Endothelial cell of umbilical vein (primary cell): ENCODE measurements around the gene LPCAT3. TPM values are rescaled to one million over a fixed set of nuclear protein-coding genes. Genes with fewer than 3 reads are reported as not detected.

Experiments used
- BruUV-seq: library from RNA; stranded (reverse); fragments of 400-500 nt; replicated peaks from 2 replicates; lab custom pipeline; 2021; lab: Mats Ljungman, UMichigan
- CTCF ChIA-PET: fragments of 300-600, 350-600 bp; sonication (Branson Sonifier 250); formaldehyde crosslinking; loops from one replicate; lab custom pipeline; 2021; ENCODE audit warnings: antibody characterized with exemption, inconsistent platforms; lab: Charles Lee
- POLR2A ChIA-PET: fragments of 300-600, 350-600 bp; sonication (Branson Sonifier 250); formaldehyde crosslinking; loops from one replicate; lab custom pipeline; 2021; ENCODE audit warnings: antibody characterized with exemption, inconsistent platforms; lab: Charles Lee
- DNase-seq: peaks from one replicate; pipeline ENCODE4 v3.0.0-alpha.2; 2011; ENCODE audit warnings: low read depth, low spot score
- FAIRE-seq: peaks from 2 replicates; lab custom pipeline; 2011; peaks lifted over from hg19 to GRCh38; lab: Jason Lieb, UNC
- H2AFZ ChIP-seq: 2 replicates; pipeline ENCODE4 v1.6.0; 2012; ENCODE audit warnings: low read depth, low read length, control low read depth, inconsistent platforms
- H3K27ac ChIP-seq: 2 replicates; pipeline ENCODE4 v1.5.1; 2011; ENCODE audit warnings: low read depth, mild to moderate bottlenecking, control low read depth, low read length, moderate library complexity; ENCODE audit not compliant: insufficient read depth
- H3K27me3 ChIP-seq, 2 experiments: 2 replicates each; pipeline versions ENCODE4 v1.6.0 to v1.6.1; 2011; ENCODE audit warnings: low read length in 2 of 2, mixed read lengths in 1 of 2; ENCODE audit not compliant: control insufficient read depth in 2 of 2, insufficient read depth in 2 of 2
- H3K36me3 ChIP-seq, 2 experiments: 2 replicates in 1 of 2; 3 replicates in 1 of 2; pipeline ENCODE4 v1.5.1; 2011; ENCODE audit warnings: low read length in 2 of 2, mild to moderate bottlenecking in 1 of 2, moderate library complexity in 1 of 2; ENCODE audit not compliant: control insufficient read depth in 2 of 2, insufficient read depth in 2 of 2; ENCODE audit errors: extremely low read depth in 1 of 2
- H3K4me1 ChIP-seq: 3 replicates; pipeline ENCODE4 v1.5.1; 2011; ENCODE audit warnings: mild to moderate bottlenecking, low read length; ENCODE audit not compliant: control insufficient read depth, insufficient read depth; ENCODE audit errors: extremely low read depth
- H3K4me2 ChIP-seq: 2 replicates; pipeline ENCODE4 v1.6.1; 2011; ENCODE audit warnings: low read length, control low read depth, mixed read lengths; ENCODE audit not compliant: insufficient read depth
- H3K4me3 ChIP-seq, 3 experiments: fragments of 200-600 bp in 1 of 3; sonication (generic), shearing (Covaris generic) in 1 of 3; replicated peaks in 1 of 3; 2 replicates each; pipeline ENCODE4 v1.5.1; 2011 to 2016; ENCODE audit warnings: control low read depth in 3 of 3, low read length in 3 of 3, mild to moderate bottlenecking in 2 of 3, inconsistent platforms in 1 of 3, low read depth in 1 of 3, moderate library complexity in 1 of 3; ENCODE audit not compliant: insufficient read depth in 1 of 3
- H3K79me2 ChIP-seq: 2 replicates; pipeline ENCODE4 v1.6.0; 2012; ENCODE audit warnings: low read length, inconsistent platforms; ENCODE audit not compliant: control insufficient read depth, insufficient read depth
- H3K9ac ChIP-seq: replicated peaks from 2 replicates; pipeline ENCODE3; 2011; ENCODE audit warnings: low read length, control low read depth; ENCODE audit not compliant: insufficient read depth; ENCODE audit errors: extremely low read depth
- H3K9me1 ChIP-seq: replicated peaks from 3 replicates; pipeline ENCODE4 v1.6.0; 2011; ENCODE audit warnings: mild to moderate bottlenecking, low read length; ENCODE audit not compliant: control insufficient read depth, insufficient read depth; ENCODE audit errors: extremely low read depth
- H3K9me3 ChIP-seq: replicated peaks from 2 replicates; pipeline ENCODE4 v1.5.1; 2012; ENCODE audit warnings: low read length, inconsistent platforms; ENCODE audit not compliant: control insufficient read depth, insufficient read depth
- H4K20me1 ChIP-seq: replicated peaks from 2 replicates; pipeline ENCODE3; 2011; ENCODE audit warnings: mild to moderate bottlenecking, low read length; ENCODE audit not compliant: control insufficient read depth, insufficient read depth; ENCODE audit errors: extremely low read depth
- EZH2 ChIP-seq: IDR thresholded peaks from 2 replicates; pipeline ENCODE4 v1.6.1; 2012; ENCODE audit warnings: borderline replicate concordance, low read depth, mild to moderate bottlenecking, moderate library complexity, low read length, inconsistent platforms; ENCODE audit not compliant: severe bottlenecking
- FOS ChIP-seq: IDR thresholded peaks from 2 replicates; pipeline ENCODE4 v1.6.1; 2011; ENCODE audit warnings: mild to moderate bottlenecking, low read length, moderate library complexity, borderline replicate concordance; ENCODE audit not compliant: insufficient read depth
- GATA2 ChIP-seq: IDR thresholded peaks from 2 replicates; pipeline ENCODE4 v1.7.0; 2011; ENCODE audit warnings: low read depth, mild to moderate bottlenecking, moderate library complexity, mixed read lengths, low read length; ENCODE audit not compliant: insufficient read length, insufficient read depth
- JUN ChIP-seq: IDR thresholded peaks from 2 replicates; pipeline ENCODE4 v1.6.1; 2011; ENCODE audit warnings: borderline replicate concordance, low read depth; ENCODE audit not compliant: insufficient read length, insufficient read depth
- MYC ChIP-seq: IDR thresholded peaks from one replicate; pipeline ENCODE4 v1.6.1; 2011; ENCODE audit warnings: mild to moderate bottlenecking, low read depth, low read length
- POLR2A ChIP-seq: IDR thresholded peaks from 2 replicates; pipeline ENCODE4 v1.6.1; 2012; ENCODE audit warnings: low read depth, mild to moderate bottlenecking, control low read depth, low read length
- POLR2AphosphoS5 ChIP-seq: IDR thresholded peaks from 2 replicates; pipeline ENCODE4 v1.6.1; 2012; ENCODE audit warnings: low read depth, mild to moderate bottlenecking, control low read depth, low read length, moderate library complexity; ENCODE audit not compliant: insufficient read depth
- dilution Hi-C: fragments of 300-500 bp; cut with MboI; formaldehyde crosslinking; loops from one replicate; pipeline ENCODE4 v1.15.0; 2019; ENCODE audit warnings: low sequenced_read_pairs; ENCODE audit not compliant: extremely low pct_ligation_motif_present
- intact Hi-C: fragments of 100-400 bp; cut with micrococcal nuclease; formaldehyde crosslinking; loops from one replicate; pipeline ENCODE4 v1.10.0; 2022
- polyA plus RNA-seq, 4 experiments: library from polyadenylated mRNA; depleted of rRNA in 3 of 4; stranded (reverse) in 3 of 4; unstranded in 1 of 4; fragments of >200 nt; gene quantifications; 2 replicates each; pipeline versions ENCODE4 v1.2.1 to v1.2.3, GENCODE V29; 2011 to 2012; ENCODE audit warnings: missing spikeins in 1 of 4
- total RNA-seq: library from RNA; stranded (reverse); gene quantifications from 2 replicates; pipeline ENCODE4 v1.2.3, GENCODE V29; 2021
- TF ChIP-seq, protein P1 (sequence below): IDR thresholded peaks from 2 replicates; pipeline ENCODE4 v1.6.1; 2011; ENCODE audit not compliant: insufficient read depth, insufficient read length
- TF ChIP-seq, protein P2 (sequence below), 2 donors: IDR thresholded peaks; 1 replicate in 1 of 2; 2 replicates in 1 of 2; pipeline ENCODE4 v1.5.1; 2011; ENCODE audit warnings: low read length in 2 of 2, mild to moderate bottlenecking in 2 of 2, moderate library complexity in 2 of 2, control low read depth in 1 of 2, inconsistent platforms in 1 of 2, low read depth in 1 of 2; ENCODE audit not compliant: insufficient read depth in 1 of 2; ENCODE audit errors: extremely low read depth in 1 of 2

Gene LPCAT3
- total and polyA plus RNA-seq, 2 donors (not counting 3 experiments of a cell fraction or from before 2014, with no cell fraction given) = 29.5 to 36.0 TPM

DNA sequence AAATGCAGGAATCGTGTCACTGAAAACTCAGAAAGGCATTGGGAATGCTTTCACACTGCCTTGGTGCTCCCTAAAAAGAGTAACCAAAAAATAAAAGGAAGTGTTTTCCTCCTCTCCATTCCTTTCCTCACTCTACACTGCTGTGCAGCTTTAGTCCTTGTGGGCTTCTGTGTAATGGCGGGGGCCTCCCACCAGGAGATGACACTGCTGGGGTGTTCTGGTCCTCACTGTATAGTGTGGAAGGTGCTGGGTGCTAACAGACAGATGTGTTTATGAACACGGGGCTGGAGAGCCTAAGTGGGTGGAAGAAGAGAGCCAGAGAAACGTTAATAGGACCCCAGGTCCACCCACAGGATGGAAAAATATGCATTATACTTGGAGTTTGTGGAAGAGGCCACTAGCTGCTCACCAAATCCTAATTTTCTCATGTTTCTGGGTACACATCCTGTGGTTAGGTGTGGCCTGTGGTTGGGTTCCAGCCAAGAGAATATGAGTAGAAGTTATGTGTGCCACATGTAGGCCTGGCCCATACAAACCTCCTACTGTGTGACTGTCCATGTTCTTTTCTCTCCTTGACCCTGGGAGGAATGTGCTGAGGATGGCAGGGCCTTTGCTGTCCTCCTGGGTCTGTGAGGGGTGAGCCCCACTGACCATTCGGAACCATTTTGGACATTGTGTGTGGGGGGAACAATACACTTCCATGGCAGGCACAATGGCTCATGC, 28.3 kb upstream of the LPCAT3 start:
- dilution Hi-C loops = no loop called here
- peaks cover under 1 to 2% of the 10 kb centered on the region in 2 experiments for H3K27me3 ChIP-seq
- H3K36me3 ChIP-seq = no peaks in the 10 kb centered on the region
- no peak for DNase-seq
- no peak for TF ChIP-seq POLR2AphosphoS5
- TF ChIP-seq FOS = no peak
- no peak for TF ChIP-seq GATA2
- TF ChIP-seq POLR2A = no peak
- no peak for TF ChIP-seq EZH2
- TF ChIP-seq, protein P1, sequence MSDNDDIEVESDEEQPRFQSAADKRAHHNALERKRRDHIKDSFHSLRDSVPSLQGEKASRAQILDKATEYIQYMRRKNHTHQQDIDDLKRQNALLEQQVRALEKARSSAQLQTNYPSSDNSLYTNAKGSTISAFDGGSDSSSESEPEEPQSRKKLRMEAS = no peak
- TF ChIP-seq MYC = no peak
- TF ChIP-seq, protein P2, sequence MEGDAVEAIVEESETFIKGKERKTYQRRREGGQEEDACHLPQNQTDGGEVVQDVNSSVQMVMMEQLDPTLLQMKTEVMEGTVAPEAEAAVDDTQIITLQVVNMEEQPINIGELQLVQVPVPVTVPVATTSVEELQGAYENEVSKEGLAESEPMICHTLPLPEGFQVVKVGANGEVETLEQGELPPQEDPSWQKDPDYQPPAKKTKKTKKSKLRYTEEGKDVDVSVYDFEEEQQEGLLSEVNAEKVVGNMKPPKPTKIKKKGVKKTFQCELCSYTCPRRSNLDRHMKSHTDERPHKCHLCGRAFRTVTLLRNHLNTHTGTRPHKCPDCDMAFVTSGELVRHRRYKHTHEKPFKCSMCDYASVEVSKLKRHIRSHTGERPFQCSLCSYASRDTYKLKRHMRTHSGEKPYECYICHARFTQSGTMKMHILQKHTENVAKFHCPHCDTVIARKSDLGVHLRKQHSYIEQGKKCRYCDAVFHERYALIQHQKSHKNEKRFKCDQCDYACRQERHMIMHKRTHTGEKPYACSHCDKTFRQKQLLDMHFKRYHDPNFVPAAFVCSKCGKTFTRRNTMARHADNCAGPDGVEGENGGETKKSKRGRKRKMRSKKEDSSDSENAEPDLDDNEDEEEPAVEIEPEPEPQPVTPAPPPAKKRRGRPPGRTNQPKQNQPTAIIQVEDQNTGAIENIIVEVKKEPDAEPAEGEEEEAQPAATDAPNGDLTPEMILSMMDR (IDR thresholded peaks at IDR 0.05; ENCODE audit: extremely low read depth in 1 of 2, insufficient read depth in 1 of 2, low read depth in 1 of 2, low read length in 2 of 2) = no peak
- TF ChIP-seq JUN = no peak
- no peaks in the 10 kb centered on the region for H3K9me1 ChIP-seq
- no peak overlapping the region for H2AFZ ChIP-seq
- intact Hi-C loops = no loop called here
- H3K9me3 ChIP-seq = no peaks in the 10 kb centered on the region
- H3K79me2 ChIP-seq = no peaks in the 10 kb centered on the region
- no peak overlapping the region for H3K4me3 ChIP-seq
- no peak overlapping the region for H3K4me2 ChIP-seq
- H3K4me1 ChIP-seq = peaks cover 6% of the 10 kb centered on the region
- no peak overlapping the region for H3K9ac ChIP-seq
- no TSS peak for BruUV-seq
- POLR2A ChIA-PET = no interaction called here
- no peak for FAIRE-seq
- no peak overlapping the region for H3K27ac ChIP-seq
- H4K20me1 ChIP-seq = no peaks in the 10 kb centered on the region
- CTCF ChIA-PET = no interaction called here
